Panc1 (cell line): ENCODE measurements around the gene BMP8B.
"Not testable (repeated sequence)": the region's sequence is repeated elsewhere in the genome, so short reads cannot be mapped to it uniquely, and the experiment has no call there.

Experiments
- POLR2AphosphoS5 ChIP-seq: IDR thresholded peaks from 2 replicates; pipeline ENCODE4 v1.6.1; 2012; ENCODE audit warnings: mild to moderate bottlenecking, low read depth, low read length, moderate library complexity
- TF ChIP-seq, protein P1 (sequence below): fragments of 450-650 bp; IDR thresholded peaks from 2 replicates; pipeline ENCODE4 v1.5.1; 2017; ENCODE audit warnings: mild to moderate bottlenecking

DNA sequence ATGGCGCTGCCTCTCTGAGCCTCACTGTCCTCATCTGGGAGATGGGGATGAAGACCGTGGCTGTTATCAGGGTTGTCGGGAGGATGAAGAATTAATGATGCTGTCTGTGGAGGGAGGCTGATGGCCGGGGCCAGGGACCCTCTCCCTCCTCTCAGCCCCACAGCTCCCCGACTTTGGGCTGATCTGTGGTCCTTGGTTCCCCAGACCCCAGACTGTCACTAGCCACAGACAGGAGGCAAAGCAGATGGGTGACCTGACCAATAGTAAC lies 1.6 kb downstream of the BMP8B start:
- TF ChIP-seq, protein P1, sequence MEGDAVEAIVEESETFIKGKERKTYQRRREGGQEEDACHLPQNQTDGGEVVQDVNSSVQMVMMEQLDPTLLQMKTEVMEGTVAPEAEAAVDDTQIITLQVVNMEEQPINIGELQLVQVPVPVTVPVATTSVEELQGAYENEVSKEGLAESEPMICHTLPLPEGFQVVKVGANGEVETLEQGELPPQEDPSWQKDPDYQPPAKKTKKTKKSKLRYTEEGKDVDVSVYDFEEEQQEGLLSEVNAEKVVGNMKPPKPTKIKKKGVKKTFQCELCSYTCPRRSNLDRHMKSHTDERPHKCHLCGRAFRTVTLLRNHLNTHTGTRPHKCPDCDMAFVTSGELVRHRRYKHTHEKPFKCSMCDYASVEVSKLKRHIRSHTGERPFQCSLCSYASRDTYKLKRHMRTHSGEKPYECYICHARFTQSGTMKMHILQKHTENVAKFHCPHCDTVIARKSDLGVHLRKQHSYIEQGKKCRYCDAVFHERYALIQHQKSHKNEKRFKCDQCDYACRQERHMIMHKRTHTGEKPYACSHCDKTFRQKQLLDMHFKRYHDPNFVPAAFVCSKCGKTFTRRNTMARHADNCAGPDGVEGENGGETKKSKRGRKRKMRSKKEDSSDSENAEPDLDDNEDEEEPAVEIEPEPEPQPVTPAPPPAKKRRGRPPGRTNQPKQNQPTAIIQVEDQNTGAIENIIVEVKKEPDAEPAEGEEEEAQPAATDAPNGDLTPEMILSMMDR: not testable (repeated sequence)
- TF ChIP-seq POLR2AphosphoS5: not testable (repeated sequence)
